ENCODE data around the gene DUSP5.

- no peak for TF ChIP-seq CTCF (IDR thresholded peaks at IDR 0.05 in 4 of 5, conservative IDR thresholded peaks at IDR 0.05 in 1 of 5)
- TF ChIP-seq POLR2A (IDR thresholded peaks at IDR 0.05) = no peak
These were observed 2.8 kb downstream of the DUSP5 start for GRCh38 chr10:110500515-110500905.
